ENCODE results near the gene SVEP1.

DNA sequence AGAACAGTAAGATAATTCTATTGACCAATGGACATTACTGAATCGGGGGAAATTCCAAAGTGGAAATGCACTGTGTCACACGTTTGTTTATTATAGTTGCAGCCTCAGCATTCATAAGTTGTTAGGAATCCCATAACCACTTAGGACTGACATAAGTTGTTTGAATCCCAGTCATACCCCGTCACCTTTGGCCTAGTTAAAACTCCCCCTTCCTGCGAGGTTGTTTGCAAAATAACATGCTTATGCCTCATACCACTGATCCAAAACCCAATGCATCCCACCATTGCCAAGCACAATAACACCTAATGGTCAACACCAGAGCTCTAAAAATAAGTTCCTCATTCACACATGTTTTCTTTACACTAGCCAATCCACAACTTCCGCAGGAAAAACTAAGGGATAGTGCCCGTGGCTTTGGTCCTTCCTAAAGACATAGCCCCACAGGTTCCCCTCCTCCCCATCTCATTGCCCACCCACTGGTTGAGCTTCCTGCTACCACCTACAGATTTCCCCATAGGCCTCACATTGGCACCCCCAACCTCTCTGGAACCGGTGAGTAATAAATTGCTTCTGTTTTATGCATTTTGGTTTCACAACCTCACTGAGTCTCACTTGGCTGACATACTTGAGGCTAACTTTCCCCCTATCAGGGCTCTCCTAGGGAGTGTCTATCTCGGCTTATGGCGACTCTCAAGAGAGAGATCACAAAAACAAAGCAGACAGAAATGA, 46.7 kb upstream of the SVEP1 start:
- TF ChIP-seq, protein P1, sequence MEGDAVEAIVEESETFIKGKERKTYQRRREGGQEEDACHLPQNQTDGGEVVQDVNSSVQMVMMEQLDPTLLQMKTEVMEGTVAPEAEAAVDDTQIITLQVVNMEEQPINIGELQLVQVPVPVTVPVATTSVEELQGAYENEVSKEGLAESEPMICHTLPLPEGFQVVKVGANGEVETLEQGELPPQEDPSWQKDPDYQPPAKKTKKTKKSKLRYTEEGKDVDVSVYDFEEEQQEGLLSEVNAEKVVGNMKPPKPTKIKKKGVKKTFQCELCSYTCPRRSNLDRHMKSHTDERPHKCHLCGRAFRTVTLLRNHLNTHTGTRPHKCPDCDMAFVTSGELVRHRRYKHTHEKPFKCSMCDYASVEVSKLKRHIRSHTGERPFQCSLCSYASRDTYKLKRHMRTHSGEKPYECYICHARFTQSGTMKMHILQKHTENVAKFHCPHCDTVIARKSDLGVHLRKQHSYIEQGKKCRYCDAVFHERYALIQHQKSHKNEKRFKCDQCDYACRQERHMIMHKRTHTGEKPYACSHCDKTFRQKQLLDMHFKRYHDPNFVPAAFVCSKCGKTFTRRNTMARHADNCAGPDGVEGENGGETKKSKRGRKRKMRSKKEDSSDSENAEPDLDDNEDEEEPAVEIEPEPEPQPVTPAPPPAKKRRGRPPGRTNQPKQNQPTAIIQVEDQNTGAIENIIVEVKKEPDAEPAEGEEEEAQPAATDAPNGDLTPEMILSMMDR (IDR thresholded peaks at IDR 0.05) = no peak
- TF ChIP-seq SIN3A (IDR thresholded peaks at IDR 0.05; ENCODE audit: borderline replicate concordance, insufficient read depth, low read depth, low read length) (no peak), POLR2AphosphoS5 (IDR thresholded peaks at IDR 0.05; ENCODE audit: low read depth, low read length) (no peak), TCF7L2 (IDR thresholded peaks at IDR 0.05; ENCODE audit: low read depth, low read length) (no peak)
- TF ChIP-seq, protein P2, sequence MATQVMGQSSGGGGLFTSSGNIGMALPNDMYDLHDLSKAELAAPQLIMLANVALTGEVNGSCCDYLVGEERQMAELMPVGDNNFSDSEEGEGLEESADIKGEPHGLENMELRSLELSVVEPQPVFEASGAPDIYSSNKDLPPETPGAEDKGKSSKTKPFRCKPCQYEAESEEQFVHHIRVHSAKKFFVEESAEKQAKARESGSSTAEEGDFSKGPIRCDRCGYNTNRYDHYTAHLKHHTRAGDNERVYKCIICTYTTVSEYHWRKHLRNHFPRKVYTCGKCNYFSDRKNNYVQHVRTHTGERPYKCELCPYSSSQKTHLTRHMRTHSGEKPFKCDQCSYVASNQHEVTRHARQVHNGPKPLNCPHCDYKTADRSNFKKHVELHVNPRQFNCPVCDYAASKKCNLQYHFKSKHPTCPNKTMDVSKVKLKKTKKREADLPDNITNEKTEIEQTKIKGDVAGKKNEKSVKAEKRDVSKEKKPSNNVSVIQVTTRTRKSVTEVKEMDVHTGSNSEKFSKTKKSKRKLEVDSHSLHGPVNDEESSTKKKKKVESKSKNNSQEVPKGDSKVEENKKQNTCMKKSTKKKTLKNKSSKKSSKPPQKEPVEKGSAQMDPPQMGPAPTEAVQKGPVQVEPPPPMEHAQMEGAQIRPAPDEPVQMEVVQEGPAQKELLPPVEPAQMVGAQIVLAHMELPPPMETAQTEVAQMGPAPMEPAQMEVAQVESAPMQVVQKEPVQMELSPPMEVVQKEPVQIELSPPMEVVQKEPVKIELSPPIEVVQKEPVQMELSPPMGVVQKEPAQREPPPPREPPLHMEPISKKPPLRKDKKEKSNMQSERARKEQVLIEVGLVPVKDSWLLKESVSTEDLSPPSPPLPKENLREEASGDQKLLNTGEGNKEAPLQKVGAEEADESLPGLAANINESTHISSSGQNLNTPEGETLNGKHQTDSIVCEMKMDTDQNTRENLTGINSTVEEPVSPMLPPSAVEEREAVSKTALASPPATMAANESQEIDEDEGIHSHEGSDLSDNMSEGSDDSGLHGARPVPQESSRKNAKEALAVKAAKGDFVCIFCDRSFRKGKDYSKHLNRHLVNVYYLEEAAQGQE (IDR thresholded peaks at IDR 0.05; ENCODE audit: insufficient read depth in 1 of 2, low read depth in 2 of 2, low read length in 1 of 2) = no peak
